ENCODE data around the gene MTA1.

The MTA1 gene

GRCh38 chr14:105388110-105388951 lies 31.3 kb upstream of the MTA1 start:
- TF ChIP-seq POLR2AphosphoS5 (IDR thresholded peaks at IDR 0.05; ENCODE audit: low read depth, low read length) = no peak
- TF ChIP-seq REST (IDR thresholded peaks at IDR 0.05; ENCODE audit: insufficient read depth in 1 of 2, low read depth in 2 of 2, low read length in 2 of 2) = no peak
- no peak for TF ChIP-seq TAF1 (IDR thresholded peaks at IDR 0.05; ENCODE audit: borderline replicate concordance, insufficient read depth, low read length)
- TF ChIP-seq FOXP2 (optimal IDR thresholded peaks at IDR 0.05; ENCODE audit: borderline replicate concordance, extremely low read depth, extremely low read length, insufficient read depth) = no peak
- no peak for TF ChIP-seq SIN3A (IDR thresholded peaks at IDR 0.05; ENCODE audit: borderline replicate concordance, insufficient read depth, low read length)

- no peak for TF ChIP-seq FOXP2 (optimal IDR thresholded peaks at IDR 0.05; ENCODE audit: borderline replicate concordance, extremely low read depth, extremely low read length, insufficient read depth)
- no peak for TF ChIP-seq TAF1 (IDR thresholded peaks at IDR 0.05; ENCODE audit: borderline replicate concordance, insufficient read depth, low read length)
- TF ChIP-seq SIN3A (IDR thresholded peaks at IDR 0.05; ENCODE audit: borderline replicate concordance, insufficient read depth, low read length) = no peak
- TF ChIP-seq REST (IDR thresholded peaks at IDR 0.05; ENCODE audit: insufficient read depth in 1 of 2, low read depth in 2 of 2, low read length in 2 of 2) = no peak
- TF ChIP-seq POLR2AphosphoS5 (IDR thresholded peaks at IDR 0.05; ENCODE audit: low read depth, low read length) = no peak
These were observed 30.7 kb upstream of the MTA1 start for GRCh38 chr14:105388976-105389375.

GRCh38 chr14:105389534-105389933 lies 30.1 kb upstream of the MTA1 start:
- TF ChIP-seq SIN3A (IDR thresholded peaks at IDR 0.05; ENCODE audit: borderline replicate concordance, insufficient read depth, low read length) (no peak), REST (IDR thresholded peaks at IDR 0.05; ENCODE audit: insufficient read depth in 1 of 2, low read depth in 2 of 2, low read length in 2 of 2) (no peak), FOXP2 (optimal IDR thresholded peaks at IDR 0.05; ENCODE audit: borderline replicate concordance, extremely low read depth, extremely low read length, insufficient read depth) (no peak), TAF1 (IDR thresholded peaks at IDR 0.05; ENCODE audit: borderline replicate concordance, insufficient read depth, low read length) (no peak), POLR2AphosphoS5 (IDR thresholded peaks at IDR 0.05; ENCODE audit: low read depth, low read length) (no peak)

- no peak for TF ChIP-seq SIN3A (IDR thresholded peaks at IDR 0.05; ENCODE audit: borderline replicate concordance, insufficient read depth, low read length)
- TF ChIP-seq FOXP2 (optimal IDR thresholded peaks at IDR 0.05; ENCODE audit: borderline replicate concordance, extremely low read depth, extremely low read length, insufficient read depth) = no peak
- TF ChIP-seq REST (IDR thresholded peaks at IDR 0.05; ENCODE audit: insufficient read depth in 1 of 2, low read depth in 2 of 2, low read length in 2 of 2) = no peak
- no peak for TF ChIP-seq POLR2AphosphoS5 (IDR thresholded peaks at IDR 0.05; ENCODE audit: low read depth, low read length)
- TF ChIP-seq TAF1 (IDR thresholded peaks at IDR 0.05; ENCODE audit: borderline replicate concordance, insufficient read depth, low read length) = no peak
These were observed 29.4 kb upstream of the MTA1 start for GRCh38 chr14:105389976-105390848.

Measured in PFSK-1 (cell line).